HepG2 (cell line): ENCODE data around the gene DOCK9. TPM values are rescaled to one million over a fixed set of nuclear protein-coding genes. Genes with fewer than 3 reads are reported as not detected.

Experiments used
- ATAC-seq: fragments of 200-7000 bp; cut with Tn5 transposase; 3 replicates; pipeline ENCODE4 v1.9.1; 2020; ENCODE audit warnings: mild to moderate bottlenecking, moderate library complexity
- BruUV-seq: library from RNA; stranded (reverse); fragments of 400-500 nt; replicated peaks from 2 replicates; lab custom pipeline; 2021; lab: Mats Ljungman, UMichigan
- CTCF ChIA-PET: fragments of 300-600 bp; formaldehyde crosslinking; extraction: SDS; loops from one replicate; lab custom pipeline; 2021; ENCODE audit warnings: low total read pairs, inconsistent platforms, low intra/inter-chr PET ratio; lab: Yijun Ruan, JAX
- POLR2A ChIA-PET: fragments of 350-600 bp; sonication (Branson Sonifier 250); formaldehyde crosslinking; loops from one replicate; lab custom pipeline; 2020; ENCODE audit warnings: antibody characterized with exemption, inconsistent platforms; lab: Yijun Ruan, JAX
- DNase-seq: peaks from one replicate; pipeline ENCODE4 v3.0.0-alpha.2; 2015; ENCODE audit warnings: low spot score
- FAIRE-seq: peaks from 3 replicates; lab custom pipeline; 2011; peaks lifted over from hg19 to GRCh38; lab: Jason Lieb, UNC
- H2AFZ ChIP-seq: one replicate; pipeline ENCODE4 v1.6.1; 2011; ENCODE audit warnings: low read length, inconsistent platforms
- H3K27ac ChIP-seq: fragments of 300-600 bp; 3 replicates; pipeline ENCODE4 v1.8.0; 2011; ENCODE audit warnings: mixed run types, mild to moderate bottlenecking, mixed read lengths, low read length, inconsistent platforms; ENCODE audit not compliant: insufficient read depth; ENCODE audit errors: extremely low read length
- H3K27me3 ChIP-seq, 2 experiments: fragments of 200-600 bp in 1 of 2; 2 replicates in 1 of 2; 3 replicates in 1 of 2; pipeline versions ENCODE4 v1.6.0 to v1.8.0; 2011; ENCODE audit warnings: low read length in 2 of 2, mild to moderate bottlenecking in 2 of 2, moderate library complexity in 2 of 2, inconsistent platforms in 1 of 2; ENCODE audit not compliant: insufficient read depth in 2 of 2, control insufficient read depth in 1 of 2
- H3K36me3 ChIP-seq, 2 experiments: fragments of 200-600 bp in 1 of 2; replicated peaks in 1 of 2; 2 replicates in 1 of 2; 3 replicates in 1 of 2; pipeline versions ENCODE4 v1.5.1 to v1.8.0; 2011; ENCODE audit warnings: low read length in 2 of 2, inconsistent platforms in 1 of 2; ENCODE audit not compliant: insufficient read depth in 2 of 2, control insufficient read depth in 1 of 2
- H3K4me1 ChIP-seq: 2 replicates; pipeline ENCODE4 v1.5.1; 2012; ENCODE audit warnings: low read length, inconsistent platforms; ENCODE audit not compliant: insufficient read depth
- H3K4me2 ChIP-seq: 2 replicates; pipeline ENCODE4 v1.6.0; 2011; ENCODE audit warnings: low read depth, low read length, inconsistent platforms
- H3K4me3 ChIP-seq, 3 experiments: fragments of 200-600 bp in 1 of 3; sonication (generic), shearing (Covaris generic) in 1 of 3; replicated peaks in 1 of 3; 2 replicates each; pipeline ENCODE4 v1.5.1; 2011 to 2016; ENCODE audit warnings: low read length in 3 of 3, inconsistent platforms in 2 of 3, low read depth in 2 of 3, mild to moderate bottlenecking in 2 of 3, control low read depth in 1 of 3, mixed read lengths in 1 of 3; ENCODE audit not compliant: insufficient read depth in 1 of 3
- H3K79me2 ChIP-seq: one replicate; pipeline ENCODE4 v1.6.1; 2011; ENCODE audit warnings: low read length, inconsistent platforms; ENCODE audit not compliant: insufficient read depth
- H3K9ac ChIP-seq: 2 replicates; pipeline ENCODE4 v1.6.0; 2011; ENCODE audit warnings: mild to moderate bottlenecking, low read depth, low read length, inconsistent platforms; ENCODE audit not compliant: insufficient read depth
- H3K9me3 ChIP-seq: 2 replicates; pipeline ENCODE4 v1.5.1; 2012; ENCODE audit warnings: mild to moderate bottlenecking, low read length
- H4K20me1 ChIP-seq: 2 replicates; pipeline ENCODE4 v1.6.0; 2011; ENCODE audit warnings: inconsistent platforms, mild to moderate bottlenecking, low read length, moderate library complexity; ENCODE audit not compliant: insufficient read depth
- CAMTA2 ChIP-seq: sonication (generic); formaldehyde crosslinking; IDR thresholded peaks from 2 replicates; pipeline ENCODE4 v1.4.0; 2020; ENCODE audit warnings: mild to moderate bottlenecking, missing genetic modification reagents, borderline replicate concordance
- CCDC6 ChIP-seq: sonication (generic); formaldehyde crosslinking; IDR thresholded peaks from 2 replicates; pipeline ENCODE4 v1.8.1; 2022; ENCODE audit warnings: mild to moderate bottlenecking, missing genetic modification reagents, moderate library complexity
- FOXJ3 ChIP-seq: sonication (generic); formaldehyde crosslinking; IDR thresholded peaks from 2 replicates; pipeline ENCODE4 v1.4.0; 2020; ENCODE audit warnings: missing genetic modification reagents, mild to moderate bottlenecking, borderline replicate concordance
- IKZF1 ChIP-seq: fragments of 450-650 bp; IDR thresholded peaks from 2 replicates; pipeline ENCODE4 v1.7.1; 2016
- MIER2 ChIP-seq: IDR thresholded peaks from 2 replicates; pipeline ENCODE4 v1.6.1; 2016; ENCODE audit warnings: missing biosample characterization, missing genetic modification reagents
- NR2C2 ChIP-seq: sonication (generic); formaldehyde crosslinking; IDR thresholded peaks from 2 replicates; pipeline ENCODE4 v1.4.0; 2020; ENCODE audit warnings: missing genetic modification reagents, mild to moderate bottlenecking, moderate library complexity, borderline replicate concordance
- TRIM22 ChIP-seq: fragments of 450-650 bp; IDR thresholded peaks from 2 replicates; pipeline ENCODE4 v1.6.1; 2017
- TRIM24 ChIP-seq: sonication (generic); formaldehyde crosslinking; IDR thresholded peaks from 2 replicates; pipeline ENCODE4 v1.8.0; 2022; ENCODE audit warnings: mild to moderate bottlenecking, missing genetic modification reagents
- YEATS4 ChIP-seq: sonication (generic); formaldehyde crosslinking; IDR thresholded peaks from 2 replicates; pipeline ENCODE4 v1.4.0; 2020; ENCODE audit warnings: missing genetic modification reagents, borderline replicate concordance
- ZNF138 ChIP-seq: sonication (generic); formaldehyde crosslinking; IDR thresholded peaks from 2 replicates; pipeline ENCODE4 v1.5.0; 2020; ENCODE audit warnings: mild to moderate bottlenecking, low read depth, missing genetic modification reagents
- ZNF20 ChIP-seq: sonication (generic); formaldehyde crosslinking; IDR thresholded peaks from 2 replicates; pipeline ENCODE4 v1.4.0; 2020; ENCODE audit warnings: mild to moderate bottlenecking, moderate library complexity, missing genetic modification reagents
- ZNF276 ChIP-seq: sonication (generic); formaldehyde crosslinking; IDR thresholded peaks from 2 replicates; pipeline ENCODE4 v1.4.0; 2020; ENCODE audit warnings: mild to moderate bottlenecking, low read depth, missing genetic modification reagents
- ZNF564 ChIP-seq: sonication (generic); formaldehyde crosslinking; IDR thresholded peaks from 2 replicates; pipeline ENCODE4 v1.8.1; 2023; ENCODE audit warnings: mild to moderate bottlenecking, missing genetic modification reagents
- ZNF609 ChIP-seq: sonication (generic); formaldehyde crosslinking; IDR thresholded peaks from 2 replicates; pipeline ENCODE4 v1.4.0; 2020; ENCODE audit warnings: mild to moderate bottlenecking, missing genetic modification reagents, borderline replicate concordance
- ZNF740 ChIP-seq: sonication (generic); formaldehyde crosslinking; IDR thresholded peaks from 2 replicates; pipeline ENCODE4 v1.4.0; 2020; ENCODE audit warnings: missing genetic modification reagents
- WGBS: methylation state at CpG from one replicate; pipeline ENCODE4 v1.1.6; 2017; ENCODE audit warnings: low lambda C conversion rate; 5-methylcytosine and 5-hydroxymethylcytosine counted together
- in situ Hi-C: cut with HindIII; loops from 2 replicates; pipeline ENCODE4 v1.10.0; 2017; ENCODE audit warnings: low pct_unique_long_range_greater_than_20kb; ENCODE audit not compliant: extremely low pct_ligation_motif_present
- intact Hi-C: fragments of 100-400 bp; cut with micrococcal nuclease; formaldehyde crosslinking; loops from one replicate; pipeline ENCODE4 v1.10.0; 2022; ENCODE audit not compliant: unreplicated experiment
- polyA plus RNA-seq, 8 experiments: library from polyadenylated mRNA; depleted of rRNA in 3 of 8; stranded (reverse) in 7 of 8; unstranded in 1 of 8; fragments of >200 nt; fragmentation: Illumina TruSeq in 4 of 8; extraction: Trizol in 4 of 8; gene quantifications; 2 replicates each; pipeline versions ENCODE4 v1.2.1 to v1.2.3, GENCODE V29; 2011 to 2016; ENCODE audit warnings: low read depth in 4 of 8, missing spikeins in 1 of 8, mixed read lengths in 1 of 8; ENCODE audit not compliant: insufficient read depth in 1 of 8
- total RNA-seq, 5 experiments: library from RNA; depleted of rRNA; stranded (reverse); fragments of >200 nt; fragmentation: Illumina TruSeq; extraction: Trizol; gene quantifications; 2 replicates each; pipeline ENCODE4 v1.2.3, GENCODE V29; 2016; ENCODE audit warnings: low read depth in 1 of 5

DOCK9 gene
- total and polyA plus RNA-seq, 2 of the 13 experiments (the other 11 are each of a cell fraction or from before 2014, with no cell fraction given), result 0.44 to 0.97 TPM

GRCh38 chr13:99003186-99003585 lies 25.3 kb upstream of the DOCK9 start (continued):
- no peak for TF ChIP-seq ZNF609

- intact Hi-C loops (no loop called here), in situ Hi-C loops (no loop called here)
- DNase-seq, result no peak
- POLR2A ChIA-PET, result no interaction called here
- Histone ChIP-seq H3K4me3 (no peak overlapping the region), H3K36me3 (no peaks in the 10 kb centered on the region), H3K9ac (no peak overlapping the region), H3K9me3 (no peaks in the 10 kb centered on the region), H3K4me1 (no peaks in the 10 kb centered on the region), H3K79me2 (no peaks in the 10 kb centered on the region), H3K4me2 (no peak overlapping the region), H3K27ac (no peak overlapping the region), H3K27me3 (no peaks in the 10 kb centered on the region), H4K20me1 (no peaks in the 10 kb centered on the region), H2AFZ (no peak overlapping the region)
- FAIRE-seq, result no peak
- CTCF ChIA-PET, result no interaction called here
- no peak for ATAC-seq
- BruUV-seq, result no TSS peak
- WGBS, result 18% methylated on average over 5 of the region's 5 CpGs
- no peak for TF ChIP-seq TRIM24
- TF ChIP-seq ZNF276 (CRISPR knock-in tag), result no peak
- TF ChIP-seq FOXJ3 (CRISPR knock-in tag), result no peak
- TF ChIP-seq ZNF20 (CRISPR knock-in tag), result no peak
- TF ChIP-seq ZNF138 (CRISPR knock-in tag), result no peak
- no peak for TF ChIP-seq TRIM22
- TF ChIP-seq MIER2, result no peak
- no peak for TF ChIP-seq ZNF740
- no peak for TF ChIP-seq IKZF1
- no peak for TF ChIP-seq ZNF564 (CRISPR knock-in tag)
- TF ChIP-seq NR2C2 (CRISPR knock-in tag), result no peak
- TF ChIP-seq YEATS4 (CRISPR knock-in tag), result no peak
- TF ChIP-seq CAMTA2, result no peak
- no peak for TF ChIP-seq CCDC6
These were observed 24.4 kb upstream of the DOCK9 start for GRCh38 chr13:99002172-99002710.
